Duodenal mucosa (tissue), 2 donors: Measurements from ENCODE around the gene PRSS57.

Experiments
- H3K27ac ChIP-seq: one replicate; pipeline ENCODE4 v1.7.0; 2013; ENCODE audit warnings: low read depth, low read length
- H3K27me3 ChIP-seq, 2 donors: one replicate each; pipeline ENCODE4 v1.7.0; 2013; ENCODE audit warnings: low read length in 2 of 2, control low read depth in 1 of 2; ENCODE audit not compliant: insufficient read depth in 2 of 2, control insufficient read depth in 1 of 2
- H3K36me3 ChIP-seq, 2 donors: one replicate each; pipeline ENCODE4 v1.7.0; 2013; ENCODE audit warnings: low read length in 2 of 2, control low read depth in 1 of 2; ENCODE audit not compliant: insufficient read depth in 2 of 2, control insufficient read depth in 1 of 2
- H3K4me1 ChIP-seq, 2 donors: one replicate each; pipeline ENCODE4 v1.7.0; 2013; ENCODE audit warnings: low read length in 2 of 2, control low read depth in 1 of 2; ENCODE audit not compliant: insufficient read depth in 2 of 2, control insufficient read depth in 1 of 2
- H3K4me3 ChIP-seq, 2 donors: one replicate each; pipeline ENCODE4 v1.7.0; 2013; ENCODE audit warnings: low read length in 2 of 2, low read depth in 1 of 2
- H3K9ac ChIP-seq, 2 donors: one replicate each; pipeline ENCODE4 v1.7.0; 2013; ENCODE audit warnings: low read length in 2 of 2, low read depth in 1 of 2
- H3K9me3 ChIP-seq, 2 donors: one replicate each; pipeline ENCODE4 v1.7.0; 2013; ENCODE audit warnings: low read length in 2 of 2, control low read depth in 1 of 2; ENCODE audit not compliant: control insufficient read depth in 1 of 2

The PRSS57 gene

GRCh38 chr19:651991-652390 is 43.3 kb downstream of the PRSS57 start:
- Histone ChIP-seq H3K9ac (no peak overlapping the region), H3K36me3 (peaks cover 14 to 67% of the 10 kb centered on the region in 2 donors), H3K4me3 (no peak overlapping the region), H3K27me3 (no peaks in the 10 kb centered on the region), H3K9me3 (no peaks in the 10 kb centered on the region), H3K27ac (no peak overlapping the region), H3K4me1 (peaks cover 0 to 3% of the 10 kb centered on the region in 2 donors)

DNA sequence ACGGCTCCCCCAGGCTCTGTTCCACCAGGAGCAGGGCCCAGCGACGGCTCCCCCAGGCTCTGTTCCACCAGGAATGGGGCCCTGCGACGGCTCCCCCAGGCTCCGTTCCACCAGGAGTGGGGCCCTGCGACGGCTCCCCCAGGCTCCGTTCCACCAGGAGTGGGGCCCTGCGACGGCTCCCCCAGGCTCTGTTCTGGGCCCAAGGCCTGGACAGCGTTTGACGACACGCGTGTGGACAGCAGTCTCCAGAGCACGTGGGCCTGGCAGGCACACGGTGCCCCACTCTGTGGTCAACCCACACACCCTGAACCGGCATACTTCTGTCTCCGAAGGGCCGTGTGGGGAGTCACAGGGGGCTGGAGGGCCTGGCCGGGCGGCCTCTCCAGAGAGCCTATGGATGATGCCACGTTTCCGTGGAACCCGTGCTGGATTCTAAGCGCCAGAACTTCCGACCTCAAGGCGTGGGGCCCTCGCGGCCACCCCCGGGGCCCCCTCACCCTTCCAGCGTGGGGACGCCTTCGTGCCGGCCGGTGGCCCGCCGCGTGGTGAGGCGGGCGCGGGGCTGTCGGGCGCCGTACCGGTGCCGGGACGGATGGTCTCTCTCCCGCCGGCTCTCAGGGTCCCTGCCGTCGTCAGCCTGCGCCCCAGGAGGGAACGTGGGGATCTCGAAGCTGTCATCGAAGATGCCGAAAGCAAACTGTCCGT is 44.0 kb downstream of the PRSS57 start:
- Histone ChIP-seq H3K4me3 (no peak overlapping the region), H3K36me3 (peaks cover 16 to 72% of the 10 kb centered on the region in 2 donors), H3K9ac (no peak overlapping the region), H3K27me3 (no peaks in the 10 kb centered on the region), H3K27ac (no peak overlapping the region), H3K4me1 (no peaks in the 10 kb centered on the region), H3K9me3 (no peaks in the 10 kb centered on the region)

- Histone ChIP-seq H3K36me3 (peaks cover 17 to 70% of the 10 kb centered on the region in 2 donors), H3K9ac (no peak overlapping the region), H3K27me3 (no peaks in the 10 kb centered on the region), H3K27ac (no peak overlapping the region), H3K9me3 (no peaks in the 10 kb centered on the region), H3K4me3 (no peak overlapping the region), H3K4me1 (no peaks in the 10 kb centered on the region)
Measured at GRCh38 chr19:650121-650520, 45.1 kb downstream of the PRSS57 start.

DNA sequence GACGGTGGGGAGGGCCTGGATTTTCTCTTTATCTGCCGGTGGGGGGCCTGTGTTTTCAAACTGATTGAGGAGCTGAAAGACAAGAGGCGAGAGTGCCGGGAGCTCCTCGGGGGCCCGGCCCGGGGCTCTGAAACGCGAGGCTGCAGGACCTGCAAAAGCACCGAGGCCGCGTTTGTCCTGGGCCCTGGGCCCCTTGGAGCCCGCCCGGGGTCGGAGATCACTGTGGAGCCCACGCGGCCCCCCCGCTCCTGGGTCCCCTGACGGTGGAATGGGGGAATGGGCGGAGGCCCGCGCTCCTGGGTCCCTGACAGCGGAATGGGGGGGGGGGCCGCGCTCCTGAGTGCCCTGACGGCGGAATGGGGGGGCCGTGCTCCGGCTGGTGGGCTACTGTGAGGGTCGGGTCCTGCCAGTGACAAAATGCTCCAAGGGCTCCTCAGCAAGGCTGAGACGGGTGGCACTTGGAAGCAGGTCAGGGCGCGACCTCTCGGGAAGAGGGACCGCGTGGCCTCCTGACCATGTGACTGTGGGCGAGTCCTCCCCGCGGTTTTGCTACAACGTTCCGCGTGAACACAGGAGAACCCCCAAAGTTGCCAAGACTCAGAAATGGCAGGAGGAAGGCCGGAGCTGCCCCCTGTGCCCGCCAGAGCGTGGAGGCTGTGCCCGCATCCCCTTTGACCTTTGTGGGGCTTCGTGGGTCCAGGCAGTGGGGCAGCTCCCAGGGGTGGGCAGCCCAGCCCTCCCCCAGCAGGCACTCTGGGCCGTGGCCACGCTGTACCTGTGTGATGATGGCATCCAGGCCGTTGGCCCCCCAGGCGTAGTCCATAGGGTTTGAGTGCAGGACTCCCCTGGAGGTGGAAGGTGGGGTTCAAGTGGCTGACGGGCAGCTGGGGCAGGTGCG is 46.1 kb downstream of the PRSS57 start:
- H3K9me3 ChIP-seq: no peaks in the 10 kb centered on the region
- no peak overlapping the region for H3K4me3 ChIP-seq
- no peaks in the 10 kb centered on the region for H3K4me1 ChIP-seq
- H3K36me3 ChIP-seq: peaks cover 17 to 70% of the 10 kb centered on the region in 2 donors
- no peaks in the 10 kb centered on the region for H3K27me3 ChIP-seq
- no peak overlapping the region for H3K27ac ChIP-seq
- H3K9ac ChIP-seq: no peak overlapping the region

GRCh38 chr19:648305-648704 is 46.9 kb downstream of the PRSS57 start:
- Histone ChIP-seq H3K36me3 (peaks cover 15 to 61% of the 10 kb centered on the region in 2 donors), H3K27ac (no peak overlapping the region), H3K9ac (no peak overlapping the region)

GRCh38 chr19:647566-648284 is 47.5 kb downstream of the PRSS57 start:
- H3K36me3 ChIP-seq: peaks cover 12 to 56% of the 10 kb centered on the region in 2 donors

More at GRCh38 chr19:648305-648704, 46.9 kb downstream of the PRSS57 start:
- Histone ChIP-seq H3K27me3 (no peaks in the 10 kb centered on the region), H3K4me3 (no peak overlapping the region), H3K9me3 (no peaks in the 10 kb centered on the region), H3K4me1 (no peaks in the 10 kb centered on the region)

DNA sequence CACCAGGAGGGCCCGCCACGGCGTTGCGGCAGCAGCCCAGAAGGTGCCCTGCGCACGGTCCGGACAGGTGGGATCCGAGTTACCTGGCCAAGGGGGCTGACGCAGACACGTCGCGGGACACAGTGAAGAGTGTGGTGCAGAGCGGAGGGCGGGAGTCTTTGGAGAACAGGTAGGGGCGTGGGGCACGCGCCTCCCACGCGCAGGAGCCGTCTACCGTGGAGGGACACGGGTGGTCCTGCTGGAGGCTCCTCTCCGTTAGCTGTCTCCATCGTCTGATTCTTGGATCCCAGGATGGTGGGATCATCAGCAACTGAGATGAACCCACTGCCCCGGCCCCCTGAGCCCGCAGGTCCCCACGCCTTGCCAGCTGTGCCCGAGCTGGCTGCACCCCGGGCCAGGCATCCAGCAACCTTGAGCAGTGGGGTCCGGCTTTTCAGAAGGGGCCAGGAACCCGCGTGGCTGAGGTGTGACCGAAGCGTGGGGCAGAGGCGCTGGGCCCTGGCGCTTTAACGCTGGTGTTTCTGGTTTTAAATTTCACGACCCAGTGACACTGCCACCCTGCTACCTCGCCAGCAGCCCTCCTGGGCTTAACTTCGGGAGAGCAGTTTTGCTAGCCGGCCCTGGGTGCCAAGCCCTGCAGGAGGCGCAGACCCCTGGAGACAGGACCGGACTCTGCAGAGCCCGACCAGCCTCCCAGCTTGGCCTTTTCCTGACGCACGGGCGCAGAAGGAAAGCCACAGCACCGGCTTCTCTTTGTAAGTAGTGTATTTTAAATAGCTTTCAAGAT is 48.3 kb downstream of the PRSS57 start:
- Histone ChIP-seq H3K9ac (no peak overlapping the region), H3K36me3 (peaks cover 12 to 48% of the 10 kb centered on the region in 2 donors), H3K27me3 (no peaks in the 10 kb centered on the region), H3K4me1 (no peaks in the 10 kb centered on the region), H3K4me3 (no peak overlapping the region), H3K27ac (no peak overlapping the region), H3K9me3 (no peaks in the 10 kb centered on the region)

More at GRCh38 chr19:647566-648284, 47.5 kb downstream of the PRSS57 start:
- no peak overlapping the region for H3K4me3 ChIP-seq
- no peak overlapping the region for H3K9ac ChIP-seq
- H3K27ac ChIP-seq: no peak overlapping the region
- no peaks in the 10 kb centered on the region for H3K27me3 ChIP-seq
- no peaks in the 10 kb centered on the region for H3K4me1 ChIP-seq
- H3K9me3 ChIP-seq: no peaks in the 10 kb centered on the region

- no peak overlapping the region for H3K4me3 ChIP-seq
- H3K36me3 ChIP-seq: peaks cover 9 to 41% of the 10 kb centered on the region in 2 donors
- no peaks in the 10 kb centered on the region for H3K4me1 ChIP-seq
- H3K27me3 ChIP-seq: no peaks in the 10 kb centered on the region
- no peak overlapping the region for H3K9ac ChIP-seq
- H3K9me3 ChIP-seq: no peaks in the 10 kb centered on the region
- no peak overlapping the region for H3K27ac ChIP-seq
Measured at GRCh38 chr19:645912-646778, 49.1 kb downstream of the PRSS57 start.

- no peaks in the 10 kb centered on the region for H3K27me3 ChIP-seq
- no peaks in the 10 kb centered on the region for H3K9me3 ChIP-seq
- H3K9ac ChIP-seq: no peak overlapping the region
- no peak overlapping the region for H3K4me3 ChIP-seq
- H3K27ac ChIP-seq: no peak overlapping the region
- H3K36me3 ChIP-seq: peaks cover 9 to 38% of the 10 kb centered on the region in 2 donors
- H3K4me1 ChIP-seq: no peaks in the 10 kb centered on the region
Measured at GRCh38 chr19:644789-645188, 50.5 kb downstream of the PRSS57 start.
